ENCODE measurements around the gene ACSM2A.
"Not testable (repeated sequence)": the region's sequence is repeated elsewhere in the genome, so short reads cannot be mapped to it uniquely, and the experiment has no call there.

The ACSM2A gene, protein sequence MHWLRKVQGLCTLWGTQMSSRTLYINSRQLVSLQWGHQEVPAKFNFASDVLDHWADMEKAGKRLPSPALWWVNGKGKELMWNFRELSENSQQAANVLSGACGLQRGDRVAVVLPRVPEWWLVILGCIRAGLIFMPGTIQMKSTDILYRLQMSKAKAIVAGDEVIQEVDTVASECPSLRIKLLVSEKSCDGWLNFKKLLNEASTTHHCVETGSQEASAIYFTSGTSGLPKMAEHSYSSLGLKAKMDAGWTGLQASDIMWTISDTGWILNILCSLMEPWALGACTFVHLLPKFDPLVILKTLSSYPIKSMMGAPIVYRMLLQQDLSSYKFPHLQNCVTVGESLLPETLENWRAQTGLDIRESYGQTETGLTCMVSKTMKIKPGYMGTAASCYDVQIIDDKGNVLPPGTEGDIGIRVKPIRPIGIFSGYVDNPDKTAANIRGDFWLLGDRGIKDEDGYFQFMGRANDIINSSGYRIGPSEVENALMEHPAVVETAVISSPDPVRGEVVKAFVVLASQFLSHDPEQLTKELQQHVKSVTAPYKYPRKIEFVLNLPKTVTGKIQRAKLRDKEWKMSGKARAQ

DNA sequence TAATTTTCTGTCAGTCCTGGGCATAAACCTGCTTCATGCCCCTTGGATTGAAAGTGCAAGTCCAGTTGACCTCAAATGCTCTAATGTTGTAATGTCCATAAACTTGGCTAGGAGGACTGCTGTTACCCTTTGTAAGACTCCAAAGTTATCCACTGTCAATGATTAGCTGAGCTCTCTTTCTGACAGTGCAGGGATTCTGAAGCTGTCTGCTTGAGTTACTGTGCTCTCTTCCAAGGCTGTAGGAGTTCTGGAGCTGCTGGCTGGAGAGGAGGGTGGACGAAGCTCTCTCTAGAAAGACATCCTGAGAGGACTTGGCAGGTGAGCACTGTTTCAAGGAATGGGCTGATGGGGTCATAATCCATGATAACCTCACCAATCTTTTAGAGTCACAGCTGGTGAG, at the start of gene ACSM2A:
TSS of gene ACSM2A (plus strand) at position 158 of the 400 bp plus-strand sequence. CDS start 8,594 bp downstream, outside the sequence.
- DNase-seq; in situ Hi-C loops (cut with MboI; ENCODE audit: low pct_unique_long_range_greater_than_20kb, low sequenced_read_pairs): not testable (repeated sequence)

DNA sequence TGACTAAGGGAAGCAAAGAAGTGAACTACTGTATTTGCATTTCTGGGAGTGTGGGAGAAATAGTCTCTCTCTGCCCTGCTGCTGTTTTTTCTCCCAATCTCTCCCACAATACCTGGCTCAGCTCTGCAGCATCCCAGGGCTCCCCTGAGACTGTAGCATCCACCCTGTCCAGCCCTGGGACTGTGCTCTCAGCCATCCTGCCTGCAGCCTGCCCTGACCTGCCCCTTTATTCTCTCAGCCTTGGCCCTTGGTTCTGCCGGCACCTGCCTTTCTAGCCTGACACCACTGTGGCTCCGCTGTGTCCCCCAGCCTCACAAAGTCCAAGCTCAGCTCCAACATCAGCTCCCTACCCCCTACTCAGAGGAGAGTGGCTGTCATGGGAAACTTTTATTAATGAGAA, 48.7 kb upstream of the ACSM2A start:
- in situ Hi-C loops (cut with MboI; ENCODE audit: low pct_unique_long_range_greater_than_20kb, low sequenced_read_pairs): no loop called here

DNA sequence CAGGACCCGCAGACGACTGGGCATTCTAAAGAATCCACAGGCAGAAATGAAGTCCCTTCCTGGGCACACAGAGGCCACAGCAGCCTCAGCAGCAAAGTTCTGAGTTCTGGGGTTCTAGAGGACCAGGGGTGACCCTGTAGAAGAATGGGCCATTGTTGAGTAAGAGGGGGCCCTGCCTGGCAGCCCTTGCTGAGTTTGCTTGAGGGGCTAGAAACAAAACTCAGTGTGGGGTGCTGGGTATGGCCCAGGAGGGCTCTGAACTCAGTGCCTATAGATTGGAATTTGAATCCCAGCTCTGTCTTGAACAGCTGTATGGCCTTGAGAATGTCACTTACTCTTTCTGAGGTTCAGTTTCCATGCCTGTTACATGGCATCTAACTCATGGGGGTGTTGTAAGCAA, 46.7 kb upstream of the ACSM2A start, which contains the start of gene PDILT:
TSS of gene PDILT (minus strand) at position 101 of the 400 bp plus-strand sequence. CDS start 5,437 bp downstream, outside the sequence.
- DNase-seq: no peak
- in situ Hi-C loops (cut with MboI; ENCODE audit: low pct_unique_long_range_greater_than_20kb, low sequenced_read_pairs): no loop called here

More for the DNA sequence above, 48.7 kb upstream of the ACSM2A start:
- no peak for DNase-seq

DNA sequence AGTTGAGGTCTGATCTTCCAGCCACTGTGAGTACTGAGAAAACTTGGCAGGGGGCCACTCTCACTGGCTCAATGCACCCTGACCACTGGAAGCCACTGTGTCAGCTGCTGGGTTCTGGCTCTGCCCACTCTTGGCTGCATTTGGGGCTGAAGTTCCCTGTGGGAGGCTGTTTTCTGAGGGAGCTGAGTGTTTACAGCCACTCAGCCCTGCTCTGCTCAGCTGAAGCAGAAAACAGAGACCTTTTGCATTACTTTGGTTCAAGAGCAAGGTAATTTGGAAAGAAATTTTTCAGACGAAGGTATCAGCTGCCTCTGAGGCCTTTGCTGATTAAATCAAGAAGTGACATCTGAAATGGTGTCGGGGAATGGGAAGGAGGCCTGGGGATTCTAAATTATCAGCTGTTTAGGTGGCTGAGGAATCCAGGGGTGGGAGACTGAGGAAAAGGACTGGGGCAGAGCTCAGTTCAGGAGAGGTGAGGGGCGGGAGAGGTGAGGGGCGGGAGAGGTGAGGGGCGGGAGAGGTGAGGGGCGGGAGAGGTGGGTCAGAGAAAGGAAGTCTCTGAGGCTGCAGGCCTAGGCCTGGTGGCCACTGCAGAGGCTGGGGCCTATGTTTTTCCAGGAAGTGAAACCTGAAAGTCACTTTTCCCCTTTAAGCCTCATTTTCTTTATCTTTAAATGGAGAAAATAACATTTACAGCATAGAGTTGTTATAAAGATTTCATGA, 41.8 kb upstream of the ACSM2A start, which contains the start of gene ACSM5:
TSS of gene ACSM5 (plus strand) at position 137 of the 723 bp plus-strand sequence. CDS start 1,951 bp downstream, outside the sequence.
- in situ Hi-C loops (cut with MboI; ENCODE audit: low pct_unique_long_range_greater_than_20kb, low sequenced_read_pairs): no loop called here
- DNase-seq: no peak

DNA sequence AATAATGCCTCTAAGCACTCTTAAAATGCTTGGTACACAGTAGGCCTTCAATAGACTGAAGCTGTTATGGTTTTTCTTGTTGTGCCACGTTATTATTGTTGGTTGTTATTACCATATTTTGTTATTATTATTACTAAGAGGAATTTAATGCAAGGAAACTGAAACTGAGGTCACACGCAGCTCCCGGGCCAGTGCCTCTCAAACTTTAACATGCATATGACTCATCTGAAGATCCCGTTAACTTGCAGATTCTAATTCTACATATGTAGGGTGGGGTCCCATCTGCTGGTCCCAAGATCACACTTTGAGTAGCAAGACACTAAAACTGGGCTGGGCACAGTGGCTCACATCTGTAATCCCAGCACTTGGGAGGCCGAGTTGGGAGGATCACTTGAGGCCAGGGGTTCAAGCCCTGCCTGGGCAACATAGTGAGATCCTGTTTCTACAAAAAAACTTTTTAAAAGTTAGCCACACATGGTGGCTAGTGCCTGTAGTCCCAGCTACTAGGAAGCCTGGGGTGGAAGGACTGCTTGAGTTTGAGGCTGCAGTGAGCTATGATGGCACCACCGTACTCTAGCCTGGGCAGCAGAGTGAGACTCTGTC, 41.1 kb upstream of the ACSM2A start:
- in situ Hi-C loops (cut with MboI; ENCODE audit: low pct_unique_long_range_greater_than_20kb, low sequenced_read_pairs): no loop called here
- no peak for DNase-seq

DNA sequence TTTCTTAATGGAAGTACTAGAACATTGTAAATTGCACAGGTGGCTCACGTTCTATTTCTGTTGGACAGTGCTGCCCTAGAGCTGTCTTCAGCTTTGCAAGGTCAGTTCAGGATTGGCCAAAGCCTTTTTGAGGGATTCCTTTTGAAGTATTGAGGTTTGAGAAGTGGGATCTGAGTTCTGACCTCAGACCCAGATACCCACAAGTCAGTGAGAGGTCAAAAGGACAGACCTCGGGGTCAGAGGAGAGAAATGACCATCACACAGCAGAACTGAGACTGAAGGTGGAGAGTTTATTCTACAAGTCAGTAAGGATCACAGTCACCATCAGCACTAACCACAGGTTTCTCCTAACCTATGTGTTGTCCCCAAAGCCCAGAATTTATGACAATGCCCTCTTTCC, 40.3 kb upstream of the ACSM2A start:
- in situ Hi-C loops (cut with MboI; ENCODE audit: low pct_unique_long_range_greater_than_20kb, low sequenced_read_pairs): no loop called here
- no peak for DNase-seq

DNA sequence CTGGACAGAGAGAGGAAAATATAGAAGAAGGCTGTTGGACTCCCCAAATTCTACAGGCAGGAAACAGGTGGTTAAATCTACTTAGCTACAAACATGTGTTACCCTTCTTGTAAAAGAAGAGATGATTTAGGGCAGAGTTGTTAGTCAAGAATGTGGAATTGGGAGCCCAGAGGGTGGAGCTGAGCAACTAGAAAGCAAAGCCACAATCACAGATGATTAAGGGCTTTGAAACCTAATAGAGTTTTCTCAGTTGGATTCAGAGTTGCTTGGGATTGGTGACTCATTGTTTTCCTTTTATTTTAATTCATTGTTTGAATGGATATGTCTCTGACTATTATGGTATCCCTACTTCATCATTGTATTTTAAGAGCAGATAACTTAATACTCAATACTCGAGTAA, 35.8 kb upstream of the ACSM2A start:
- DNase-seq: no peak
- in situ Hi-C loops (cut with MboI; ENCODE audit: low pct_unique_long_range_greater_than_20kb, low sequenced_read_pairs): no loop called here

DNA sequence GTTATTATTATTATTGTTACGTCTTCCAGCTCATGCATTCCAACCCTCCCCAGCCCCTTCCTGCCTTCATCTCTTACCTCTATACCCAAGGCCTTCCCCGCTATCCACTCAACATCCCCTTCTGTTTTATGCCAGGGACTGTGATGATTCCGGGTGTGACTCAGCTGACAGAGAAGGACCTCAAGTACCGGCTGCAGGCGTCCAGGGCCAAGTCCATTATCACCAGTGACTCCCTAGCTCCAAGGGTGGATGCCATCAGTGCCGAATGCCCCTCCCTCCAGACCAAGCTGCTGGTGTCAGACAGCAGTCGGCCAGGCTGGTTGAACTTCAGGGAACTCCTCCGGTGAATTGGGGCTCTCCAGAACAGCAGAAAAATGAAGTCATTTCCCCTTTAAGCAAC, 32.2 kb upstream of the ACSM2A start:
- in situ Hi-C loops (cut with MboI; ENCODE audit: low pct_unique_long_range_greater_than_20kb, low sequenced_read_pairs); DNase-seq: not testable (repeated sequence)

DNA sequence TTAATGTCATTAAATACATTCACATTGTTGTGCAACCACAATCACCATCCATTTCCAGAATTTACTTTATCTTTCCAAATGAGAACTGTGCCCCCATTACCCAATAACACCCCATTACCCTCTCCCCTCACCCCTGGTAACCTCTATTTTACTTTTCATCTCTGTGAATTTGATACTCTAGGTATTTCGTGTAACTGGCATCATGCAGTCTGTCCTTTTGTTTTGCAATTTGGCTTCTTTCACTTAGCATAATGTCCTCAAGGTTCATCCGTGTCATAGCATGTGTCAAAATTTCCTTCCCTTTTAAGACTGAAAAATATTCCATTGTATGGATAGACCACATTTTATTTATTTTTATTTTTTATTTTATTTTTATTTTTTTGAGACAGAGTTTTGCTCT, 29.6 kb upstream of the ACSM2A start:
- DNase-seq; in situ Hi-C loops (cut with MboI; ENCODE audit: low pct_unique_long_range_greater_than_20kb, low sequenced_read_pairs): not testable (repeated sequence)

DNA sequence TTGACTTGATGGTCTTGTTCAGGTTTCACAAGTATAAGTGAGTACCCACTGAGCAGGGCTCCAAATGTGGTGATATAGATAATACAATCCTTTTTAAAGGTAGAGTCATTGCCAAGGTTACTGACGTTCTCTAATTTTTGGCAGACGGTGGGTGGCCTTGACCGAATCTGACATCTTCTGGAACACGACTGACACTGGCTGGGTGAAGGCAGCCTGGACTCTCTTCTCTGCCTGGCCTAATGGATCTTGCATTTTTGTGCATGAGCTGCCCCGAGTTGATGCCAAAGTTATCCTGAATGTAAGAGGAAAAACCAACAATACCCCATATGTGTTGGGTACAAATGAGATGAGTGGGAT, 27.6 kb upstream of the ACSM2A start:
- in situ Hi-C loops (cut with MboI; ENCODE audit: low pct_unique_long_range_greater_than_20kb, low sequenced_read_pairs); DNase-seq: not testable (repeated sequence)

DNA sequence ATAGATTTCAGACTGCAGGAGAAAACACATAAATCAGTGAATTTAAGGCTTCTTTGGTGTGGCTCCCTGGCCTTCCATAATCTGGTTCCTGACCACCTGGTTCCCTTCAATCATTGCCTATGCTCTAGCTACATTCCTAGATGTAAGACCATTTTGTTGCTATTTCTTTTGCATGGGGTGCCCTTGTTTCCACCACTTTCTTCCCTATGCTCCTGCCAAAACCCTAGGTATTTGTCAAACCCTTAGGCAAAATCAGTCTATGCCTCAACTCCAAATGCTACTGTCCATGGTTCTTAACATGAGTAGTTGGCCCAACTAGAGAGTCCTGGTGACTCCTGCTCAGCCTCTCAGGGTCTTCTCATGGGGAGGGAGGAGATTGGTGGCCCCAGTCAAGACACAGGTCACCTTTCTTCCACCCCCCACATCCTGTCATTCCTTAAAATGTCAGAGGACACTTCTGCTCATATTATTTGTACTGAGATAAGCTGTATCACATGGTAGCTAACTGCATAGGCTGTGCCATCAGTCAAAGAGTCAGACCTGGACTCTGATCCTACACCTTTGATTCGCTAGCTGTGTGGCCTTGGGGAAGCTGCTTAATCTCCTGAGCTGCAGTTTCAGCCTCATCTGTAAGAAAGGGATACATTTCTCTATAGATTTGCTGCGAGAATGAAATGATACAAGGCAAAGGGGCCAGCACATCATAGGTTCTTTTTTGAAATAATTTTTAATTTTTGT, 27.0 kb upstream of the ACSM2A start:
- in situ Hi-C loops (cut with MboI; ENCODE audit: low pct_unique_long_range_greater_than_20kb, low sequenced_read_pairs): no loop called here
- DNase-seq: no peak

DNA sequence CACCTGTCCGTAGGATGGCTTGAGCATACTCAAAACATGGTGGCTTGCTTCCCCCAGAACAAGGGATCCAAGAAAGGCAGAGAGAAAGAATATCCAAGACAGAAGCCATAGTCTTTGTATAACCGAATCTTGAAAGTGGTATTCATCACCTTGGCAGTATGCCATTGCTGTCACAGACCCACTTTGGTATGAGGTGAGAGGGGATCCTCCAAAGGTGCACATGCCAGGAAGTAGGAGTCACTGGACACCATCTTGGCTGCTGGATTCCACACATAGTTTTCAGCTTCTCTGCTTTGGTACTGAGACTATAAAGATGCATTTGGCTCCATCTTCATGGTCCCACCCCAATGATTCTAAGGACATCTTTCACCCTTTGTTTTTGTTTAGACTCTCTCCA, 23.9 kb upstream of the ACSM2A start:
- DNase-seq; in situ Hi-C loops (cut with MboI; ENCODE audit: low pct_unique_long_range_greater_than_20kb, low sequenced_read_pairs): not testable (repeated sequence)

DNA sequence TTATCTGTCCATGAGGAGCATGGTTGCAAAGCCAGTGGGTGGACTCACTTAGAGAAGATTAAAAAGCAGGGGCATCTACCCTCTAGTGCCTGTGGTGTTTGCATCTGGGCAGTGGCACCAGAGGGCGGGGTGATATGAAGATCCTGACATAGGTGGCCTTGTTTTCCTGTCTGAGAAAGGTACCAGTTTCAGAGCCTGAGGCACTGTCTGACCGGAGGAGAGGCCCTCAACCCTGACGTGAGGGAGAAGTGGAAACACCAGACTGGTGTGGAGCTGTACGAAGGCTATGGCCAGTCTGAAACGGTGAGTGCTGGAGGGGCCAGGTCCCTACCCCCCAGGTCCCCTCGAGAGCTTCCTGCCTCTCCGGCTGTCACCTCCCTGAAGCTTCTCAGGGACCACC, 21.8 kb upstream of the ACSM2A start:
- in situ Hi-C loops (cut with MboI; ENCODE audit: low pct_unique_long_range_greater_than_20kb, low sequenced_read_pairs); DNase-seq: not testable (repeated sequence)

DNA sequence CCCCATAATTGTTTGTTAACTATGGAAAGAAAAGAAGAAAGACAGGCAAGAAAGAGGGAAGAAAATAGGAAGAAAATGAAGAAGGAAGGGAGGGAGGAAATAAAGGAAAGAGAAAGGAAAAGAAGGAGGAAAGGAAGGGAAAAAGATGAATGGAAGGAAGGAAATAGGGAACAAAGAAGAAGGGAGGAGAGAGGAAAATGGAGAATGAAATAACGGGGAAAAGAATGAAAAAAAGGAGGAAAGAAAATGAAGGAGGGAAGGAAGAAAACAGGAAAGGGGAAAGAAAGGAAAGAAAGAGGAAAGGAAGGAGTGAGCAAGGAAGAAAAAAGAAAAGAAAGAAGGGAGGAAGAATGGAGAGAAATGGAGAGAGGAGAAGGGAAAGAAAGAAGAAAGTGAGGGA, 20.8 kb upstream of the ACSM2A start:
- in situ Hi-C loops (cut with MboI; ENCODE audit: low pct_unique_long_range_greater_than_20kb, low sequenced_read_pairs); DNase-seq: not testable (repeated sequence)

DNA sequence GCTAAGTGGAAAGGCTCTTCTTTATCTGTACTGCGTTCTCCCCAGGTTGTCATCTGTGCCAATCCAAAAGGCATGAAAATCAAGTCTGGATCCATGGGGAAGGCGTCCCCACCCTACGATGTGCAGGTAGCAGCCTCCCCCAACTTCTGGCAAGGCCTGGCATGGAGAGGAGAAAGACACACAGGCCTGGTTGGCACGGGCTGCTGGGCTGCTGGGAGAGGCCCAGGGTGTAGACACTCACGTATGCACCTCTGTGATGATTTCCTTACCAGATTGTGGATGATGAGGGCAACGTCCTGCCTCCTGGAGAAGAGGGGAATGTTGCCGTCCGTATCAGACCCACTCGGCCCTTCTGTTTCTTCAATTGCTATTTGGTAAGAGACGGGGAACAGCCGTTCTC, 20.4 kb upstream of the ACSM2A start:
- DNase-seq: no peak
- in situ Hi-C loops (cut with MboI; ENCODE audit: low pct_unique_long_range_greater_than_20kb, low sequenced_read_pairs): no loop called here

DNA sequence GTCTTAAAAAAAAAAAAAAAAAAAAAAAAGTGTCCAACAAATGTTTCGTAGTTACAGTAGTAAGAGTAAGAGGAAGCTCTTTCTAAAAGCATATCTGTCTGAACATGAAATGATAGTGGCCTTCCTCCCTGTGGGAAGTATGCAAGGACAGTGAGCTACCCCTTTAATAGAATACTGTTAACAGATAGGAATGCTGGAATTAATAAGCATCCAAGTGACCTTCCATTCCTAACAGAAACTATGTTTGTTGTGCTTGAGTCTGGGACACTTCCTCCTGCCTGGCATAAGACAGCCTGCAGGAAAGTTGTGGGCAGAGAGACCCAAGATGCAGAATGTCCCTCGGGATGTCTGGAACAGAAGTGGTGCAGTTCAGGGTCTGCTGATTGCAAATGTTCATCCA, 12.4 kb upstream of the ACSM2A start:
- DNase-seq; in situ Hi-C loops (cut with MboI; ENCODE audit: low pct_unique_long_range_greater_than_20kb, low sequenced_read_pairs): not testable (repeated sequence)

DNA sequence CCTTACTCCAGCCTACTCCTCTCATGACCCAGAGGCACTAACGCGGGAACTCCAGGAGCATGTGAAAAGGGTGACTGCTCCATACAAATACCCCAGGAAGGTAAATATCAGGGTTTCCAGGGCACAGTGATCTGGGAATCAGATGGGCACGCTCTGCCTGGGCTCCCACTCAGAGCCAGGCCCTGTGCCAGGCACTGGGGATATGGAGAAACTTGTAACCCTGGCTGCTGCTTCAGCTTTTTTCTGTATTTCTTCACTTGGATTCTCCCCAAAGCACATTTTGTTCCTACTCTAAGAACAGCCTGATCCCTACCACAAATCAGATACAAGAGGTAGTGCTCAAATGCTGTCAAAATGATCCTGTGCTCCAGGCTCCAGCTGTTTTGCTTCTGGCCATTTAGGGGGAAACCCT, 11.5 kb upstream of the ACSM2A start:
- in situ Hi-C loops (cut with MboI; ENCODE audit: low pct_unique_long_range_greater_than_20kb, low sequenced_read_pairs); DNase-seq: not testable (repeated sequence)

DNA sequence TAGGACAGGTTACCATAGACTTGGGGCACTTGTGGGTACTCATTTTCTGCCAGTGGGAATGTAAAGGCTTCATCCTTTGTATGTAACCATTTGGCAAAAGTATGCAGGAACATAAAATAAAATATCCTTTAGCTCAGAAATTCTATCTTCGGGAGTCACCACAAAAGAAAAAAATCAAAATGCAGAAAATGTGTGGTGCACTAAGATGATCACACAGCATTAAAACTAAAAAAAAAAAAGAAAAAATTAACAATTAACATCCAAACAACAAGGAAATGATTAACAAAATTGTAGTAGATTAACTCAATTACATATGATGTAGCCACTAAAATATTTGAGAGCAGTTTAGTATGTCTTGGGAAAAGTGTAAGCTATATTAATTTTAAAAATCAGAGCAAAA, 10.6 kb upstream of the ACSM2A start:
- in situ Hi-C loops (cut with MboI; ENCODE audit: low pct_unique_long_range_greater_than_20kb, low sequenced_read_pairs); DNase-seq: not testable (repeated sequence)

DNA sequence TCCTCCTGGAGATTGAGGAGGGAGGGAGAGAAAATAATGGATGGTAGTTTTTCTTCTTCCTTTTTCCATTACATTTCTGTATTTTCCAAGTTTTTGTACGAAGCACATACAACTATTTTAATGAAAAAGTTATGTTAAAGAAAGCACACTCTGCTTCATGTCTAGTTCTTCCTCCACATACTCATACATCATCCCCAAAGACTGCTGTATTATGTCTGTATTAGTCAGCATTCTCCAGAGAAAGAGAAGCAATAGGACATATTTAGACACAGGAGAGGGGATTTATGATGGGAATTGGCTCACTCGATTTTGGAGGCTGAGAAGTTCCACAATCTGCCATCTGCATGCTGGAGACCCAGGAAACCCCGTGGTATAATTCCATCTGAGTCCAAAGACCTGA, 10.1 kb upstream of the ACSM2A start:
- DNase-seq: no peak
- in situ Hi-C loops (cut with MboI; ENCODE audit: low pct_unique_long_range_greater_than_20kb, low sequenced_read_pairs): no loop called here

Measured in KBM-7 (cell line).